SW 1271 (cell line): Measurements from ENCODE around the gene NUDT15.
"Not testable (repeated sequence)": the region's sequence is repeated elsewhere in the genome, so short reads cannot be mapped to it uniquely, and the experiment has no call there.

Experiments used
- DNase-seq, 2 experiments: peaks; one replicate each; lab custom pipeline; 2025; lab: John Stamatoyannopoulos, UW

Gene NUDT15

GRCh38 chr13:48043789-48044503 is 6.4 kb downstream of the NUDT15 start:
- DNase-seq, result peak in 1 of 2 experiments; percentile 28

- no peak for DNase-seq
Measured at GRCh38 chr13:48050550-48050949, 13.0 kb downstream of the NUDT15 start.

- no peak for DNase-seq
Measured at GRCh38 chr13:48054601-48055000, 17.1 kb downstream of the NUDT15 start.

GRCh38 chr13:48055712-48056111 is 18.2 kb downstream of the NUDT15 start:
- no peak for DNase-seq

GRCh38 chr13:48058536-48058935 is 21.0 kb downstream of the NUDT15 start:
- DNase-seq, result not testable (repeated sequence)

- DNase-seq, result not testable (repeated sequence)
Measured at GRCh38 chr13:48059951-48060350, 22.4 kb downstream of the NUDT15 start.

- DNase-seq, result no peak
Measured at GRCh38 chr13:48066310-48066989, 28.9 kb downstream of the NUDT15 start.

- DNase-seq, result no peak
Measured at GRCh38 chr13:48068036-48068435, 30.5 kb downstream of the NUDT15 start.

- DNase-seq, result no peak
Measured at GRCh38 chr13:48068952-48069351, 31.4 kb downstream of the NUDT15 start.

- DNase-seq, result no peak
Measured at GRCh38 chr13:48069573-48069972, 32.0 kb downstream of the NUDT15 start.

- no peak for DNase-seq
Measured at GRCh38 chr13:48070942-48071341, 33.4 kb downstream of the NUDT15 start.

GRCh38 chr13:48072304-48072703 is 34.8 kb downstream of the NUDT15 start:
- DNase-seq, result no peak

GRCh38 chr13:48072787-48073186 is 35.3 kb downstream of the NUDT15 start:
- DNase-seq, result no peak

- DNase-seq, result no peak
Measured at GRCh38 chr13:48074006-48074405, 36.5 kb downstream of the NUDT15 start.

- DNase-seq, result peak in 1 of 2 experiments; percentile 18
Measured at GRCh38 chr13:48078251-48078656, 40.7 kb downstream of the NUDT15 start.

GRCh38 chr13:48081739-48082138 is 44.2 kb downstream of the NUDT15 start:
- DNase-seq, result no peak

- no peak for DNase-seq
Measured at GRCh38 chr13:48086272-48086671, 48.7 kb downstream of the NUDT15 start.

GRCh38 chr13:48093588-48093987 is 56.1 kb downstream of the NUDT15 start:
- DNase-seq, result no peak

- DNase-seq, result no peak
Measured at GRCh38 chr13:48094404-48094780, 56.9 kb downstream of the NUDT15 start.

GRCh38 chr13:48094781-48095502 is 57.4 kb downstream of the NUDT15 start, which contains the start of gene MED4:
Gene MED4, minus strand, starts transcription at chr13:48095104. Its CDS starts 26 bp downstream, at chr13:48095078.
- peak; percentile 77 to 90 for DNase-seq

- no peak for DNase-seq
Measured at GRCh38 chr13:48096670-48097069, 59.1 kb downstream of the NUDT15 start.
